H54 (cell line): Measurements from ENCODE around the gene GLA.

Experiments used
- DNase-seq: peaks from one replicate; pipeline ENCODE4 v3.0.0; 2011; ENCODE audit warnings: low spot score, mixed read lengths; ENCODE audit not compliant: insufficient read length
- FAIRE-seq: peaks from 3 replicates; lab custom pipeline; 2011; peaks lifted over from hg19 to GRCh38; lab: Jason Lieb, UNC
- POLR2A ChIP-seq: IDR thresholded peaks from 2 replicates; pipeline ENCODE4 v1.6.1; 2011; ENCODE audit warnings: low read depth, mild to moderate bottlenecking, low read length

Gene GLA

GRCh38 chrX:101360390-101360789 lies 47.3 kb downstream of the GLA start:
- DNase-seq: no peak
- no peak for FAIRE-seq
- TF ChIP-seq POLR2A: no peak

DNA sequence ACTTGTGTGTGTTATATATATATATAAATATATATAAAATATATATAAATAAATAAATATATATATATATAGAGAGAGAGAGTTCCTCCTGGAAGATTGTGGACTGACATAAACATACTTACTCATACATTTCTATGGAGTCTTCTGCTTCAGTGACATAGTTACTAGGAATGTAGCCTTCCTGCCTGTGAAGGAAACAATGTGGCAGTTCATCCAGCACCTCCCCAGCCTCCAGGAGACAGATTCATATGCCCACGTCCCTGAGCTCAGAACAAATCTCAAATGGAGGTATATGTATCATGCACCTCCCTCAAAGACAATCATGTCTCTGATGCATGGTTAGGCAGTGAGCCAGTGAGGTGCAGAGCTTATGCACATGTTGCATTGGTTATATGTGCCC lies 47.8 kb downstream of the GLA start:
- no peak for TF ChIP-seq POLR2A
- no peak for DNase-seq
- FAIRE-seq: no peak

GRCh38 chrX:101357166-101357795 lies 50.4 kb downstream of the GLA start:
- FAIRE-seq: no peak
- DNase-seq: no peak
- no peak for TF ChIP-seq POLR2A

DNA sequence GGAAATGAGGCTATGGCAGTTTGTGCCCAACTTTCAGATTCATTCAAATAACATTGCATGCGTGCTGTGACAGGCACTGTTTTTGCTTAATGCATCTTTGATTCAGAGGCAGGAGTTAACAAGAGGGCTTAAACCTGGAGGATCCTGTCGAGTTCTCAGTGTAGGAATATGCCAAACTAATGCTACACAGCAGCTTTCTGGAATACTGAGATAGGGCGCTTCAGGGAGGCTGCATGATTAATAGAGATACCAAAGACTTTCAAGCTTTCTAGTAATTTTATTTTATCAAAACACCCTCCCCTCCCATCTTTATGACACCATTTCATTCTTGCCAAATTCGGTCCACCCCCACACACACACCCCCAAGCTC lies 58.5 kb downstream of the GLA start:
- no peak for TF ChIP-seq POLR2A
- no peak for FAIRE-seq
- DNase-seq: no peak

- TF ChIP-seq POLR2A: peak; percentile 83
- peak; percentile 61 for DNase-seq
- peak; percentile 83 for FAIRE-seq
Observed at GRCh38 chrX:101348452-101349192, 59.1 kb downstream of the GLA start, which contains the start of gene TIMM8A. TSS of gene TIMM8A (minus strand) at chrX:101348742. CDS start at chrX:101348664, 78 bp downstream.

- DNase-seq: no peak
- FAIRE-seq: no peak
- TF ChIP-seq POLR2A: no peak
Observed at GRCh38 chrX:101347859-101348451, 59.8 kb downstream of the GLA start.
